ENCODE measurements around the gene ODAD2.
"Not testable (repeated sequence)": the region's sequence is repeated elsewhere in the genome, so short reads cannot be mapped to it uniquely, and the experiment has no call there.

The ODAD2 gene

GRCh38 chr10:27982875-27983543 is 15.9 kb downstream of the ODAD2 start:
- ChIA-PET POLR2A (no interaction called here), CTCF (interaction anchor here (1.1 to 1.4 kb wide), 2 partner anchors 9 to 11 kb away, joined by 3 read pairs; no protein-coding TSS in a partner anchor)
- H3K4me3 ChIP-seq (ENCODE audit: low read depth, low read length), result no peak overlapping the region
- TF ChIP-seq CTCF (IDR thresholded peaks at IDR 0.05; ENCODE audit: insufficient read depth, low read length, missing control alignments), result no peak
- no peak for DNase-seq (ENCODE audit: low read depth, low spot score)

GRCh38 chr10:27981744-27982143 is 17.1 kb downstream of the ODAD2 start:
- H3K4me3 ChIP-seq (ENCODE audit: low read depth, low read length), result no peak overlapping the region
- CTCF ChIA-PET, result interaction anchor here (1.4 kb wide), 1 partner anchor 9 kb away, joined by 3 read pairs; no protein-coding TSS in a partner anchor
- POLR2A ChIA-PET, result no interaction called here
- no peak for DNase-seq (ENCODE audit: low read depth, low spot score)
- no peak for TF ChIP-seq CTCF (IDR thresholded peaks at IDR 0.05; ENCODE audit: insufficient read depth, low read length, missing control alignments)

- POLR2A ChIA-PET; CTCF ChIA-PET; DNase-seq (ENCODE audit: low read depth, low spot score); H3K4me3 ChIP-seq (ENCODE audit: low read depth, low read length): not testable (repeated sequence)
These were observed 28.1 kb downstream of the ODAD2 start for GRCh38 chr10:27970795-27971194.

- H3K4me3 ChIP-seq (ENCODE audit: low read depth, low read length); CTCF ChIA-PET; DNase-seq (ENCODE audit: low read depth, low spot score): not testable (repeated sequence)
- POLR2A ChIA-PET, result interaction anchor here (0.6 kb wide), 1 partner anchor 312 kb away, joined by 3 read pairs; no protein-coding TSS in a partner anchor
These were observed 28.9 kb downstream of the ODAD2 start for GRCh38 chr10:27969931-27970330.

GRCh38 chr10:27959093-27959715 is 39.7 kb downstream of the ODAD2 start:
- no peak for TF ChIP-seq CTCF (IDR thresholded peaks at IDR 0.05; ENCODE audit: insufficient read depth, low read length, missing control alignments)
- no peak for DNase-seq (ENCODE audit: low read depth, low spot score)
- no peak overlapping the region for H3K4me3 ChIP-seq (ENCODE audit: low read depth, low read length)
- ChIA-PET CTCF (no interaction called here), POLR2A (no interaction called here)

- POLR2A ChIA-PET; DNase-seq (ENCODE audit: low read depth, low spot score); H3K4me3 ChIP-seq (ENCODE audit: low read depth, low read length); CTCF ChIA-PET: not testable (repeated sequence)
These were observed 40.5 kb downstream of the ODAD2 start for GRCh38 chr10:27958383-27958782.

GRCh38 chr10:27950242-27950564 is 48.7 kb downstream of the ODAD2 start:
- POLR2A ChIA-PET, result no interaction called here
- no peak for DNase-seq (ENCODE audit: low read depth, low spot score)
- CTCF ChIA-PET, result no interaction called here

More at GRCh38 chr10:27950242-27950564, 48.7 kb downstream of the ODAD2 start:
- H3K4me3 ChIP-seq (ENCODE audit: low read depth, low read length), result no peak overlapping the region
- no peak for TF ChIP-seq CTCF (IDR thresholded peaks at IDR 0.05; ENCODE audit: insufficient read depth, low read length, missing control alignments)
